Fibroblast of skin of scalp (primary cell): ENCODE measurements around the gene MIF. TPM values are rescaled to one million over a fixed set of nuclear protein-coding genes. Genes with fewer than 3 reads are reported as not detected.
"Not testable (repeated sequence)": the region's sequence is repeated elsewhere in the genome, so short reads cannot be mapped to it uniquely, and the experiment has no call there.

Experiments used
- DNase-seq: peaks from one replicate; pipeline ENCODE4 v3.0.0-alpha.2; 2013
- polyA plus RNA-seq, 2 experiments: library from polyadenylated mRNA; unstranded; fragments of 120-200 nt; gene quantifications; one replicate each; pipeline ENCODE4 v1.2.1, GENCODE V29; 2013; ENCODE audit not compliant: insufficient read length in 2 of 2

The MIF gene
- 870 TPM for polyA plus RNA-seq (2013, experiment 1 of 2; ENCODE audit: insufficient read length)
- 802 TPM for polyA plus RNA-seq (2013, experiment 2 of 2; ENCODE audit: insufficient read length)

- peak; percentile 95 for DNase-seq
Observed at GRCh38 chr22:23893945-23894709, at the start of gene MIF. TSS of gene MIF (plus strand) at chr22:23894383. CDS start at chr22:23894475, 92 bp downstream.

GRCh38 chr22:23844739-23845202 lies 49.4 kb upstream of the MIF start:
- DNase-seq, result no peak

- DNase-seq, result no peak
Observed at GRCh38 chr22:23845265-23846080, 48.7 kb upstream of the MIF start.

- no peak for DNase-seq
Observed at GRCh38 chr22:23846081-23846469, 48.1 kb upstream of the MIF start.

DNA sequence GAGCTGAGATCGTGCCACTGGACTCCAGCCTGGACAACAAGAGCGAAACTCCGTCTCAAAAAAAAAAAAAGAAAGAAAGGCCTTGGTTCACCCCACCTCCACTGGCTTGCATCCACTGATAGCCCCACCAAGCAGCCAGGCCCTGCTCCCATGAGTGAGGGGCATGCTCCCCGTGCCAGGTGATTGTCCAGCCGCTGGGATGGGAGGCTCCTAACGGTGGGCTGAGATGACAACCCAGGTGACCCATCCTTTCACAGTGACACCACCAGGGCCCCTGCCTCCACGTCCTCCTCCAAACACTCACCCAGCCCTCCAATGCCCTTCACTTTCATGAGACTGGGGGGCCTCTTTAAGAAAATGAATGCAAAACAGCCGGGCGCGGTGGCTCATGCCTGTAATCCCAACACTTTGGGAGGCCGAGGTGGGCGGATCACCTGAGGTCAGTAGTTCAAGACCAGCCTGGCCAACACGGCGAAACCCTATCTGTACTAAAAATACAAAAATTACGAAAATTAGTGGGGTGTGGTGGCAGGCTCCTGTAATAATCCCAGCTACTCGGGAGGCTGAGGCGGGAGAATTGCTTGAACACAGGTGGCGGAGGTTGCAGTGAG lies 46.8 kb upstream of the MIF start:
- DNase-seq, result no peak

DNA sequence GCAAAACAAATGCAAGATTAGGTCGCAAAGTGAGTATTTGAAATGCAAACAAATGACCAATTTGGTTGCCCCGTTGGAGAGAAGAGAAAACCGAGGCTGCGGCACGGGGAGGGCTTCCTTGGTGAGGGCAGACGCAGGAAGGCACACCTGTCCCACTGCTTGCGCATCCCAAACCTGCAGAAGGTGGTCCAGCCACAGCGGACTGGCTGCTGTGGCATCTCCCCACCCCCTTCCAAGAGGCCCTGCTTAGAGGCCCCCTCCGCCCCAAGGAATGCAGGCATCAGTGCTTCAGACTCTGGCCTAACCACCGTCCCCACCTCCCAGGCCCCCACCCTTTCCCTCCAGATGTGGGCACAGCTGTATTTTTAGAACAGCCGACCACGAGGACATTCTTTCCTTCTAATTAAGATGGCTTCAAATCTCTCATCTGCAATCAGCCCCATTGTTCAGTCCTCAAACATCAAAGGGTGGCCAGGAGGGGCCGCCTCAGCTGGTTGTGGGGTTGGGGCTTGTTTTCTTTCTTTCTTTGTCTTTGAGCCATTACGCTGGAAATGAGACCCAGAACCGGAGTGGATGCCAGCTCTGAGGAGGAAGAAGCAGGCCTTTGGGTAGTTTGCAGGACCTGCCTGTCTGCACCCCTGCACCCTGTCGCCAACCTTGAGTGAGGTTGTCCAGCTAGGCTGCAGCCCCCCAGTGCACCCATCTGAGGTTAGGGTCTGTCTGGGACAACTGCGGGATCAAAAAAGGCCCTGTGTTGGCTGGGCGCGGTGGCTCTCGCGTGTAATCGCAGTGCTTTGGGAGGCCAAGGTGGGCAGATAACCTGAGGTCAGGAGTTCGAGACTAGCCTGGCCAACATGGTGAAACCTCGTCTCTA lies 46.0 kb upstream of the MIF start:
- DNase-seq, result peak; percentile 38

GRCh38 chr22:23849009-23850006 lies 44.9 kb upstream of the MIF start:
- DNase-seq, result peak; percentile 77

- DNase-seq, result no peak
Observed at GRCh38 chr22:23850136-23850611, 44.0 kb upstream of the MIF start.

- peak; percentile 45 for DNase-seq
Observed at GRCh38 chr22:23856721-23857605, 37.2 kb upstream of the MIF start.

GRCh38 chr22:23857606-23858483 lies 36.3 kb upstream of the MIF start, which contains the start of gene SLC2A11:
TSS of gene SLC2A11 (plus strand) at chr22:23857875. CDS start at chr22:23858000, 125 bp downstream.
- DNase-seq, result peak; percentile 98

- no peak for DNase-seq
Observed at GRCh38 chr22:23858484-23858815, 35.7 kb upstream of the MIF start.

- DNase-seq, result no peak
Observed at GRCh38 chr22:23859201-23859600, 35.0 kb upstream of the MIF start.

GRCh38 chr22:23860187-23860586 lies 34.0 kb upstream of the MIF start:
- not testable (repeated sequence) for DNase-seq

- peak; percentile 50 for DNase-seq
Observed at GRCh38 chr22:23862103-23862502, 32.1 kb upstream of the MIF start.

DNA sequence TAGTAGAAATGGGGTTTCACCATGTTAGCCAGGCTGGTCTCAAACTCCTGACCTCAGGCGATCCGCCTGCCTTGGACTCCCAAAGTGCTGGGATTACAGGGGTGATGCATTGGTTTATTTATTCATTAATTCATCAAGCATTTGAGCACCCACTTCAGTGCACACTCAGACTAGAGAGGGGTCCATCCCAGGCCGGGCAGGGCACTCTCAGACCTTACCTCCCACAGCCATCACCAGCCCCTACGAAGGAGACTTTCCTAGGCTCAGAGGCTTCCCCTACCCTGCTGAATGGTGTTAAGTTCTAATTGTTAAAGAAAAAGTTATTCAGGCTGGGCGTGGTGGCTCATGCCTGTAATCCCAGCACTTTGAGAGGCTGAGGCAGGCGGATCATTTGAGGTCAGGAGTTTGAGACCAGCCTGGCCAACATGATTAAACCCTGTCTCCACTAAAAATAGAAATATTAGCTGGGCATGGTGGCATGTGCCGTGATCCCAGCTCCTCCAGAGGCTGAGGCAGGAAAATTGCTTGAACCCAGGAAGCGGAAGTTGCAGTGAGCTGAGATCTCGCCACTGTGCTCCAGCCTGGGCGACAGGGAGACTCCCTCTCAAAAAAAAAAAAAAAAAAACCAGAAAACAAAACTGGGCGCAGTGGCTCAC lies 29.6 kb upstream of the MIF start:
- not testable (repeated sequence) for DNase-seq

DNA sequence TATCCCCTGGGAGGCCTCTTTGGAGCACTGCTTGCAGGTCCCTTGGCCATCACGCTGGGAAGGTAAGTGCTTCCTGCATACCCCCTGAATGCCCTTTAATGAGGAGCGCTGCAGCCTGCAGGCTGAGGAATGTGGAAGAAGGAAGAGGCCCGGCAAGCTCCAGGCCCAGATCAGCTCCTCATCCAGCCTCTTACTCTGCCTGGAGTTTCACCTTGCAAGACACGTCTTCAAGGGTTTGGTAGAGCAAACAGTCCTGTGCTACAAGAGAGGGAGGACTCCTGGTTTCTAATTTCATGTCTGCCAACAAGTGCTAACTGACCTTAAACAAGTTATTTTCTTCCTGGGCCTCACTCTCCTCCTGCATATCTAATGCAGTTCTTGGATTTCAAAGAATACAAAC lies 25.6 kb upstream of the MIF start:
- no peak for DNase-seq

GRCh38 chr22:23874871-23875270 lies 19.3 kb upstream of the MIF start:
- DNase-seq, result peak; percentile 51

- DNase-seq, result no peak
Observed at GRCh38 chr22:23875801-23876200, 18.4 kb upstream of the MIF start.
